ENCODE results near the gene OR8A1. TPM values are rescaled to one million over a fixed set of nuclear protein-coding genes. Genes with fewer than 3 reads are reported as not detected.

OR8A1 gene
- polyA plus RNA-seq, 1 donor = not detected

GRCh38 chr11:124551987-124552386, 17.8 kb upstream of the OR8A1 start:
- DNase-seq = no peak
- no peaks in the 10 kb centered on the region for H3K9me3 ChIP-seq (ENCODE audit: control insufficient read depth, low read depth, low read length)
- H3K27ac ChIP-seq (ENCODE audit: low read length) = no peak overlapping the region
- H3K36me3 ChIP-seq (ENCODE audit: control insufficient read depth, insufficient read depth, low read length) = no peaks in the 10 kb centered on the region
- H3K4me1 ChIP-seq (ENCODE audit: control insufficient read depth, insufficient read depth, low read length) = no peaks in the 10 kb centered on the region
- no peak overlapping the region for H3K4me3 ChIP-seq (ENCODE audit: low read length)
- 100% methylated on average over 1 of the region's 4 CpGs for WGBS (ENCODE audit: insufficient coverage, low lambda C conversion rate)
- no peaks in the 10 kb centered on the region for H3K27me3 ChIP-seq (ENCODE audit: control insufficient read depth, insufficient read depth, low read length)

GRCh38 chr11:124556828-124557227, 13.0 kb upstream of the OR8A1 start:
- DNase-seq = no peak
- Histone ChIP-seq H3K4me1 (ENCODE audit: control insufficient read depth, insufficient read depth, low read length) (no peaks in the 10 kb centered on the region), H3K4me3 (ENCODE audit: low read length) (no peak overlapping the region), H3K36me3 (ENCODE audit: control insufficient read depth, insufficient read depth, low read length) (no peaks in the 10 kb centered on the region), H3K27me3 (ENCODE audit: control insufficient read depth, insufficient read depth, low read length) (no peaks in the 10 kb centered on the region), H3K27ac (ENCODE audit: low read length) (no peak overlapping the region), H3K9me3 (ENCODE audit: control insufficient read depth, low read depth, low read length) (no peaks in the 10 kb centered on the region)
- 95% methylated on average over 2 of the region's 2 CpGs for WGBS (ENCODE audit: insufficient coverage, low lambda C conversion rate)

GRCh38 chr11:124570160-124570559, 363 bp downstream of the OR8A1 start:
- Histone ChIP-seq H3K9me3 (ENCODE audit: control insufficient read depth, low read depth, low read length) (no peaks in the 10 kb centered on the region), H3K36me3 (ENCODE audit: control insufficient read depth, insufficient read depth, low read length) (no peaks in the 10 kb centered on the region), H3K27me3 (ENCODE audit: control insufficient read depth, insufficient read depth, low read length) (no peaks in the 10 kb centered on the region), H3K4me1 (ENCODE audit: control insufficient read depth, insufficient read depth, low read length) (no peaks in the 10 kb centered on the region), H3K27ac (ENCODE audit: low read length) (no peak overlapping the region), H3K4me3 (ENCODE audit: low read length) (no peak overlapping the region)
- DNase-seq = no peak
- 83% methylated on average over 1 of the region's 7 CpGs for WGBS (ENCODE audit: insufficient coverage, low lambda C conversion rate)

GRCh38 chr11:124577716-124578427, 8.1 kb downstream of the OR8A1 start:
- H3K27me3 ChIP-seq (ENCODE audit: control insufficient read depth, insufficient read depth, low read length) = peaks cover 6% of the 10 kb centered on the region
- WGBS (ENCODE audit: insufficient coverage, low lambda C conversion rate) = no CpG with 5 or more reads among the region's 6 CpGs
- H3K4me3 ChIP-seq (ENCODE audit: low read length) = no peak overlapping the region
- H3K36me3 ChIP-seq (ENCODE audit: control insufficient read depth, insufficient read depth, low read length) = no peaks in the 10 kb centered on the region
- no peaks in the 10 kb centered on the region for H3K9me3 ChIP-seq (ENCODE audit: control insufficient read depth, low read depth, low read length)
- H3K4me1 ChIP-seq (ENCODE audit: control insufficient read depth, insufficient read depth, low read length) = no peaks in the 10 kb centered on the region
- H3K27ac ChIP-seq (ENCODE audit: low read length) = no peak overlapping the region
- DNase-seq = no peak

GRCh38 chr11:124578761-124579160, 9.0 kb downstream of the OR8A1 start:
- WGBS (ENCODE audit: insufficient coverage, low lambda C conversion rate) = 43% methylated on average over 1 of the region's 4 CpGs
- Histone ChIP-seq H3K9me3 (ENCODE audit: control insufficient read depth, low read depth, low read length) (no peaks in the 10 kb centered on the region), H3K36me3 (ENCODE audit: control insufficient read depth, insufficient read depth, low read length) (no peaks in the 10 kb centered on the region), H3K4me1 (ENCODE audit: control insufficient read depth, insufficient read depth, low read length) (peaks cover 2% of the 10 kb centered on the region), H3K27ac (ENCODE audit: low read length) (no peak overlapping the region), H3K4me3 (ENCODE audit: low read length) (no peak overlapping the region), H3K27me3 (ENCODE audit: control insufficient read depth, insufficient read depth, low read length) (peaks cover 6% of the 10 kb centered on the region)
- DNase-seq = no peak

DNA sequence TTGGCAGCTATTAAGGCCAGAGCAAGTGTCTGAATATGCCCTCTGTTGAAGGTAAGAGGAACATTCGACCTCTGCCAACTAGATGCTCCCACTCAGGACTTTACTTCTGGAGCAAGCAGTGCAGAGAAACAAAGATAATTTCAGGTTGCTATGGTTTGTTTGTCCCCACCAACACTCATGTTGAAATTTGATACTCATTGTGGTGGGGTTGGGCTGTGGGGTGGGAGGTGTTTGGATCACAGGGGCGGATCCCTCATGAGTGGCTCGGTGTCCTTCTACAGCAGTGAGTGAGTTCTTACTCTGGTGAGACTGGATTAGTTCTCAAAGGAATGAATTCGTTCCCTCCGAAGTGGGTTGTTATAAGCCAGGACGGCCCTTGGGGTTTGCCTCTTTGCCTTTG, 12.0 kb downstream of the OR8A1 start:
- no CpG with 5 or more reads among the region's 6 CpGs for WGBS (ENCODE audit: insufficient coverage, low lambda C conversion rate)
- no peak for DNase-seq
- peaks cover 9% of the 10 kb centered on the region for H3K4me1 ChIP-seq (ENCODE audit: control insufficient read depth, insufficient read depth, low read length)
- no peaks in the 10 kb centered on the region for H3K9me3 ChIP-seq (ENCODE audit: control insufficient read depth, low read depth, low read length)
- H3K27ac ChIP-seq (ENCODE audit: low read length) = no peak overlapping the region
- peaks cover 6% of the 10 kb centered on the region for H3K27me3 ChIP-seq (ENCODE audit: control insufficient read depth, insufficient read depth, low read length)
- H3K4me3 ChIP-seq (ENCODE audit: low read length) = no peak overlapping the region
- no peaks in the 10 kb centered on the region for H3K36me3 ChIP-seq (ENCODE audit: control insufficient read depth, insufficient read depth, low read length)

GRCh38 chr11:124582565-124582964, 12.8 kb downstream of the OR8A1 start:
- no peaks in the 10 kb centered on the region for H3K9me3 ChIP-seq (ENCODE audit: control insufficient read depth, low read depth, low read length)
- WGBS (ENCODE audit: insufficient coverage, low lambda C conversion rate) = no CpG with 5 or more reads among the region's 2 CpGs
- DNase-seq = no peak
- no peak overlapping the region for H3K27ac ChIP-seq (ENCODE audit: low read length)
- H3K4me1 ChIP-seq (ENCODE audit: control insufficient read depth, insufficient read depth, low read length) = peaks cover 9% of the 10 kb centered on the region
- H3K4me3 ChIP-seq (ENCODE audit: low read length) = no peak overlapping the region
- H3K27me3 ChIP-seq (ENCODE audit: control insufficient read depth, insufficient read depth, low read length) = peaks cover 5% of the 10 kb centered on the region
- no peaks in the 10 kb centered on the region for H3K36me3 ChIP-seq (ENCODE audit: control insufficient read depth, insufficient read depth, low read length)

DNA sequence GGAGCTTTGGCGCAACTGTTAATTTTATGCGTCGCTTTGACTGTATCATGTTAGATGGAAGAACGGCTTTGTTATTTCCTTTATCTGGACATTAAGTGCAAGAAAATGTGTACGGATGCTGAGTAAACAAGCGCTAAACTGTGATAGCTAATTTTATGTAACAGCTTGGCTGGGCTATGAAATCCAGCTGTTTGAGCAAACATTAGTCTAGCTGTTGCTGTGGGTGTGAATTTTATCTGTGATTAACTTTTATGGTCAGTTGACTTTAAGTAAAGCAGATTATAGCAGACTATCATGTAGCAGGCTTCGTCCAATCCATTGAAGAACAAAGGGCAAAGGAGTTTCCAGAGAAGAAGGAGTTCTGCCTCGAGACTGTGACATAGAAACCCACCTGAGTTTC, 14.0 kb downstream of the OR8A1 start:
- Histone ChIP-seq H3K4me3 (ENCODE audit: low read length) (no peak overlapping the region), H3K9me3 (ENCODE audit: control insufficient read depth, low read depth, low read length) (no peaks in the 10 kb centered on the region), H3K36me3 (ENCODE audit: control insufficient read depth, insufficient read depth, low read length) (no peaks in the 10 kb centered on the region), H3K27ac (ENCODE audit: low read length) (no peak overlapping the region), H3K27me3 (ENCODE audit: control insufficient read depth, insufficient read depth, low read length) (no peaks in the 10 kb centered on the region), H3K4me1 (ENCODE audit: control insufficient read depth, insufficient read depth, low read length) (peaks cover 9% of the 10 kb centered on the region)
- no CpG with 5 or more reads among the region's 8 CpGs for WGBS (ENCODE audit: insufficient coverage, low lambda C conversion rate)
- peak; percentile 9 to 52 for DNase-seq

DNA sequence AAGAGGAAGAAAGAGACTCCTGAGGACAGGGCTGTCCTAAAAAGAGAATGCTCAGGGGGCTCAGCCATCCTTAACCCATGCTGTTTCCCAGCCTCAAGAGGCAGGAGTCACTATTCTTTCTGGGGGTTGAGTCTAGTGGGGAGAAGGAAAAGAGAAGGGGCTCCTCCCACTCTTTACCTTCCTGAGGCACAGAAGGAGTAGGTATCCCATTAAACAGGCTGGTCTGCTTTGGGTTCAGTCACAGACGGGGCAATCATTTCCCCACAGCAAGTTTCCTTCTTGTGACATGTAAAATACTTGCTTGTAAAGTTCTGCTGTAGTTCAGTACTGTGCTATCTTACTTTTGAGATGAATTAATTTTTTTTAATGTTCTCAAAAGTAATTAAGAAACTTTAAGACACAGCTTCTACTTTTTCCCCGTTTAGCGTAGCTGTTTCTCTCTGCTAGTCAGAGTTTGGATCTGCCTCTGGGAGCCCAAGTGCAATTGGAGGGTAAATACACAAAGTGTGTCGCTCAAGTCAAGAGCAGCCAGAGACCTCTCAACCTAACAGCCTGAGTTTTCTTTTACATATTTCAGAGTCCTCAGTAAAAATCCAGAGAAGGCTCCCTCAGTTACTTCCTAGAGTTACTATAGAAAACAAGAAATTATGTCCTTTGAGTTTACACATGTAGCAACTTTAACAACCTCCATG, 15.0 kb downstream of the OR8A1 start:
- WGBS (ENCODE audit: insufficient coverage, low lambda C conversion rate) = 83% methylated on average over 1 of the region's 4 CpGs
- Histone ChIP-seq H3K27me3 (ENCODE audit: control insufficient read depth, insufficient read depth, low read length) (no peaks in the 10 kb centered on the region), H3K4me1 (ENCODE audit: control insufficient read depth, insufficient read depth, low read length) (peaks cover 9% of the 10 kb centered on the region)

GRCh38 chr11:124586238-124586860, 16.6 kb downstream of the OR8A1 start:
- Histone ChIP-seq H3K36me3 (ENCODE audit: control insufficient read depth, insufficient read depth, low read length) (no peaks in the 10 kb centered on the region), H3K4me3 (ENCODE audit: low read length) (no peak overlapping the region), H3K9me3 (ENCODE audit: control insufficient read depth, low read depth, low read length) (no peaks in the 10 kb centered on the region), H3K4me1 (ENCODE audit: control insufficient read depth, insufficient read depth, low read length) (peaks cover 9% of the 10 kb centered on the region), H3K27ac (ENCODE audit: low read length) (no peak overlapping the region), H3K27me3 (ENCODE audit: control insufficient read depth, insufficient read depth, low read length) (no peaks in the 10 kb centered on the region)
- WGBS (ENCODE audit: insufficient coverage, low lambda C conversion rate) = no CpG with 5 or more reads among the region's 3 CpGs
- DNase-seq = peak; percentile 19 to 20

More for the DNA sequence above, 15.0 kb downstream of the OR8A1 start:
- no peak for DNase-seq
- Histone ChIP-seq H3K4me3 (ENCODE audit: low read length) (no peak overlapping the region), H3K36me3 (ENCODE audit: control insufficient read depth, insufficient read depth, low read length) (no peaks in the 10 kb centered on the region), H3K9me3 (ENCODE audit: control insufficient read depth, low read depth, low read length) (no peaks in the 10 kb centered on the region), H3K27ac (ENCODE audit: low read length) (no peak overlapping the region)
